ENCODE measurements around the gene VPS39. TPM values are rescaled to one million over a fixed set of nuclear protein-coding genes. Genes with fewer than 3 reads are reported as not detected.

Gene VPS39
- total RNA-seq, 1 donor from 2014 or later: 91.9 TPM

DNA sequence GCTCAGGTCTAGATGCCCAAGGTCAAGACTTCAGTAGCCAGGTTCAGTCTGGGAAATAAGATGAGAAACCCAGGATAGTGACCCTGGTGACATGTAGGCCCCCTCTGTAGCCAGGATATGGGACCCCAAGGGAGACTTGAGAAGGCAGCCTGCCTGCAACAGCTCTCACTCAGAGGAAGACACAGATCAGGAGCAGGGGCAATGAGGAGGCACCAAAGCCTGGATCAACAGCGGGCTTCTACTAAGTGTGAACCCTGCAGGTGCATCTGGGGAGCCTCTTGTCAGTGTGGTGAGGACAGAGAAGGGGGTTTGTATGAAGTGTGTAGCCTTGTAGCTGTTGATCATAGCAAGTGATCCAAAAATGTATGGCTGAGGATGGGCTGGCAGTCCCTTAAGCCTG is 77.1 kb downstream of the VPS39 start:
- no peak overlapping the region for H3K27ac ChIP-seq
- DNase-seq (ENCODE audit: low spot score in 2 of 2): no peak
- H3K36me3 ChIP-seq: no peaks in the 10 kb centered on the region
- H3K27me3 ChIP-seq: no peaks in the 10 kb centered on the region
- no peaks in the 10 kb centered on the region for H3K4me1 ChIP-seq
- intact Hi-C loops (cut with DNase I): no loop called here
- no peaks in the 10 kb centered on the region for H3K9me3 ChIP-seq
- H3K4me3 ChIP-seq: no peak overlapping the region
- no peak for TF ChIP-seq CTCF (IDR thresholded peaks at IDR 0.05)

DNA sequence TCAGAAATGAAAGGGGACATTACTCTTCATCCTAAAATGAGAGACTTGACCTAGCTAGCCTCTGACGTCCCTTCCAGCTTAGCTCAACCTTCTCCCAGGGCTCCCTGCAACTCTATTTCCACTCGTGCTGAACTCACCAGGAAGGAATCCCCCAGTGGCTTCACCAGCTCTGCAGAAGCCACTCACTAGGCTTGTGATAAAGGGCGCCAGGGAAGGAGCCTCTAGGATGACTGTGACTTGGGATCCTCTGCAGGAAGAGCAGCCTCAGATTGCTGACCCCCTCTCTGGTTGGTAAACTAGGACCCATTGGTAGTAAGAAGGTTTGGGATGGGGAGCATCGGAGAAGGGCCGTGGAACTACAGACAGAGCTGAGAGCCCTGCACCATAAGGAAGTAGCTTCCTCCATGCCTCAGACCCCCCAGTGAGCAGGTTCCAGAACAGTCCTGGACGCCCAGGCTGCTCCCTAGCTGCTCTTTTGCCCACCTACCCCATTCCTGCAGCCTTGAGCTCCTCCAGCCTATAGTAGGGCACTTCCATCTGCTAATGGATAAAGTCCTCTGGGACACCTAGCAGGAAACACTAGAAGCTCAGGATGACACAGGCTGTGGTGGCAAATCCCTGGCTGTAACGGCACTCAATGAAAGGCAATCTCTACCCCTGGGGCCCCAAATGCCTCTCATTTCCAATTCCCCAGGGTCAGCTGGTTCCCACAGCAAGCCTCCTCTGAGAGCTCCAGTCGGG is 77.7 kb downstream of the VPS39 start:
- DNase-seq (ENCODE audit: low spot score in 2 of 2): peak in 1 of 2 donors; percentile 39
- Histone ChIP-seq H3K27me3 (no peaks in the 10 kb centered on the region), H3K9me3 (no peaks in the 10 kb centered on the region), H3K27ac (no peak overlapping the region), H3K36me3 (no peaks in the 10 kb centered on the region), H3K4me3 (no peak overlapping the region), H3K4me1 (no peaks in the 10 kb centered on the region)
- TF ChIP-seq CTCF (IDR thresholded peaks at IDR 0.05): no peak
- intact Hi-C loops (cut with DNase I): no loop called here

- H3K4me1 ChIP-seq: no peaks in the 10 kb centered on the region
- H3K36me3 ChIP-seq: no peaks in the 10 kb centered on the region
- H3K27ac ChIP-seq: no peak overlapping the region
- intact Hi-C loops (cut with DNase I): no loop called here
- H3K27me3 ChIP-seq: no peaks in the 10 kb centered on the region
- no peak for TF ChIP-seq CTCF (IDR thresholded peaks at IDR 0.05)
- no peak overlapping the region for H3K4me3 ChIP-seq
- DNase-seq (ENCODE audit: low spot score in 2 of 2): no peak
- H3K9me3 ChIP-seq: no peaks in the 10 kb centered on the region
These were observed 78.7 kb downstream of the VPS39 start for GRCh38 chr15:42129364-42129763.

DNA sequence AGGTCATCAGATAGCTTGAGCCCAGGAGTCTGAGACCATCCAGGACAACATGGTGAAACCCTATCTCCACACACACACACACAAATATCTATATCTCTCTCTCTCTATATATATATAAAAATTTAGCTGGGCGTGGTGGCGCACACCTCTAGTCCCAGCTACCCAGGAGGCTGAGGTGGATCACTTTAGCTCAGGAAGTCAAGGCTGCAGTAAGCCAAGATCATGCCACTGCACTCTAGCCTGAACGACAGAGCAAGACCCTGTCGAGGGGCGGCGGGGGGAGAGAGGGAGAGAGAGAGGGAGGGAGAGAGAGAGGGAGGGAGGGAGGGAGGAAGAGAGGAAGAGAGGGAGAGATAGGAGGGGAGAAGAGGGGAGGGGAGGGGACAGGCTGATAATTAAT is 79.6 kb downstream of the VPS39 start:
- Histone ChIP-seq H3K4me1 (no peaks in the 10 kb centered on the region), H3K9me3 (no peaks in the 10 kb centered on the region), H3K27me3 (no peaks in the 10 kb centered on the region), H3K4me3 (no peak overlapping the region), H3K36me3 (no peaks in the 10 kb centered on the region), H3K27ac (no peak overlapping the region)
- DNase-seq (ENCODE audit: low spot score in 2 of 2): no peak
- intact Hi-C loops (cut with DNase I): no loop called here
- TF ChIP-seq CTCF (IDR thresholded peaks at IDR 0.05): no peak

- TF ChIP-seq CTCF (IDR thresholded peaks at IDR 0.05): no peak
- no peaks in the 10 kb centered on the region for H3K36me3 ChIP-seq
- H3K27ac ChIP-seq: no peak overlapping the region
- no peaks in the 10 kb centered on the region for H3K4me1 ChIP-seq
- H3K4me3 ChIP-seq: no peak overlapping the region
- no peaks in the 10 kb centered on the region for H3K9me3 ChIP-seq
- intact Hi-C loops (cut with DNase I): no loop called here
- no peak for DNase-seq (ENCODE audit: low spot score in 2 of 2)
- no peaks in the 10 kb centered on the region for H3K27me3 ChIP-seq
These were observed 84.6 kb downstream of the VPS39 start for GRCh38 chr15:42123546-42123945.

- Histone ChIP-seq H3K36me3 (no peaks in the 10 kb centered on the region), H3K27me3 (no peaks in the 10 kb centered on the region), H3K4me3 (no peak overlapping the region), H3K9me3 (no peaks in the 10 kb centered on the region), H3K4me1 (no peaks in the 10 kb centered on the region), H3K27ac (no peak overlapping the region)
- intact Hi-C loops (cut with DNase I): no loop called here
- DNase-seq (ENCODE audit: low spot score in 2 of 2): no peak
- no peak for TF ChIP-seq CTCF (IDR thresholded peaks at IDR 0.05)
These were observed 86.4 kb downstream of the VPS39 start for GRCh38 chr15:42121682-42122081.

Measured in ascending aorta (tissue), 2 donors.